Common myeloid progenitor, CD34-positive (primary cell): ENCODE measurements around the gene KLHL8. TPM values are rescaled to one million over a fixed set of nuclear protein-coding genes. Genes with fewer than 3 reads are reported as not detected.

Source experiments
- CTCF ChIA-PET: fragments of 350-600 bp; sonication (Branson Sonifier 250); formaldehyde crosslinking; loops from one replicate; lab custom pipeline; 2021; ENCODE audit warnings: antibody characterized with exemption; lab: Charles Lee
- POLR2A ChIA-PET: fragments of 350-600 bp; sonication (Branson Sonifier 250); formaldehyde crosslinking; loops from one replicate; lab custom pipeline; 2021; ENCODE audit warnings: antibody characterized with exemption; lab: Charles Lee
- DNase-seq, 3 donors: peaks; one replicate each; pipeline versions ENCODE4 v3.0.0 to v3.0.0-alpha.2; 2013
- H3K27ac ChIP-seq, 2 experiments: 1 replicate in 1 of 2; 2 replicates in 1 of 2; pipeline ENCODE4 v1.7.0; 2013; ENCODE audit warnings: inconsistent platforms in 2 of 2, low read length in 2 of 2, mild to moderate bottlenecking in 2 of 2, low read depth in 1 of 2, moderate library complexity in 1 of 2; ENCODE audit not compliant: severe bottlenecking in 2 of 2, insufficient read depth in 1 of 2, poor library complexity in 1 of 2
- H3K27me3 ChIP-seq, 5 experiments: replicated peaks in 2 of 5; 1 replicate in 3 of 5; 2 replicates in 2 of 5; pipeline versions ENCODE4 v1.6.1 to v1.7.0; 2013; ENCODE audit warnings: low read length in 4 of 5, mild to moderate bottlenecking in 2 of 5, moderate library complexity in 2 of 5, inconsistent platforms in 1 of 5; ENCODE audit not compliant: insufficient read depth in 5 of 5, control insufficient read depth in 4 of 5
- H3K36me3 ChIP-seq, 4 experiments: 1 replicate in 2 of 4; 2 replicates in 2 of 4; pipeline versions ENCODE4 v1.6.1 to v1.7.0; 2013; ENCODE audit warnings: low read length in 3 of 4, control low read depth in 1 of 4, mild to moderate bottlenecking in 1 of 4; ENCODE audit not compliant: control insufficient read depth in 4 of 4, insufficient read depth in 4 of 4
- H3K4me1 ChIP-seq, 4 experiments: 1 replicate in 3 of 4; 2 replicates in 1 of 4; pipeline versions ENCODE4 v1.6.1 to v1.7.1; 2013; ENCODE audit warnings: low read length in 3 of 4, mild to moderate bottlenecking in 3 of 4, control low read depth in 1 of 4, inconsistent platforms in 1 of 4, moderate library complexity in 1 of 4; ENCODE audit not compliant: control insufficient read depth in 4 of 4, insufficient read depth in 4 of 4; ENCODE audit errors: control extremely low read depth in 1 of 4
- H3K4me3 ChIP-seq, 7 experiments: 1 replicate in 4 of 7; 2 replicates in 3 of 7; pipeline versions ENCODE4 v1.5.1 to v1.7.0; 2013; ENCODE audit warnings: mild to moderate bottlenecking in 7 of 7, low read length in 6 of 7, moderate library complexity in 6 of 7, inconsistent platforms in 2 of 7, low read depth in 2 of 7, control low read depth in 1 of 7; ENCODE audit not compliant: insufficient read depth in 4 of 7, control insufficient read depth in 1 of 7; ENCODE audit errors: extremely low read depth in 1 of 7
- H3K9me3 ChIP-seq, 5 experiments: 1 replicate in 4 of 5; 2 replicates in 1 of 5; pipeline versions ENCODE4 v1.6.1 to v1.7.1; 2013; ENCODE audit warnings: low read length in 4 of 5, mild to moderate bottlenecking in 2 of 5, inconsistent platforms in 1 of 5, low read depth in 1 of 5, moderate library complexity in 1 of 5; ENCODE audit not compliant: control insufficient read depth in 4 of 5, insufficient read depth in 2 of 5; ENCODE audit errors: control extremely low read depth in 1 of 5
- WGBS: methylation state at CpG from one replicate; pipeline ENCODE4 v1.1.5; 2013; ENCODE audit not compliant: insufficient coverage; 5-methylcytosine and 5-hydroxymethylcytosine counted together
- polyA plus RNA-seq: library from polyadenylated mRNA; unstranded; fragments of 120-200 nt; gene quantifications from one replicate; pipeline ENCODE4 v1.2.1, GENCODE V29; 2013

KLHL8 gene
- 7.5 TPM for polyA plus RNA-seq

- DNase-seq, result peak; percentile 87 to 94 (median 92)
- Histone ChIP-seq H3K27ac (peak within 1 kb of the TSS; percentile 33 to 89), H3K9me3 (no peaks in the 10 kb centered on the region), H3K36me3 (peaks cover 0 to 3% (median 0%) of the 10 kb centered on the region in 4 experiments), H3K4me3 (peak within 1 kb of the TSS; percentile 78 to 99 (median 89)), H3K4me1 (peaks cover 6 to 18% (median 15%) of the 10 kb centered on the region in 4 experiments), H3K27me3 (no peaks in the 10 kb centered on the region)
- WGBS, result under 1% methylated on average over 44 of the region's 70 CpGs
- POLR2A ChIA-PET, result interaction anchor here (0.6 to 1.8 kb wide), 5 partner anchors 11 to 1764 kb away, joined by 3 to 8 read pairs (median 6); no protein-coding TSS in a partner anchor
- CTCF ChIA-PET, result interaction anchor here (0.6 to 2.7 kb wide), 10 partner anchors 10 to 247 kb away, joined by 3 to 11 read pairs (median 4); no protein-coding TSS in a partner anchor
Observed at GRCh38 chr4:87220094-87220822, at the start of gene KLHL8. Gene KLHL8 (minus strand): TSS chr4:87220618. CDS start chr4:87195539, 25,079 bp downstream.

- Histone ChIP-seq H3K9me3 (no peaks in the 10 kb centered on the region), H3K4me3 (no peak overlapping the region), H3K4me1 (peaks cover 0 to 5% (median 0%) of the 10 kb centered on the region in 4 experiments), H3K27me3 (no peaks in the 10 kb centered on the region), H3K27ac (no peak overlapping the region), H3K36me3 (no peaks in the 10 kb centered on the region)
- no CpG with 5 or more reads among the region's 3 CpGs for WGBS
- ChIA-PET CTCF (interaction anchor here (1.5 to 6.3 kb wide), 3 partner anchors 174 to 209 kb away, joined by 3 to 32 read pairs (median 3); no protein-coding TSS in a partner anchor), POLR2A (no interaction called here)
- DNase-seq, result peak; percentile 33 to 64 (median 60)
Observed at GRCh38 chr4:87270144-87270543, 49.7 kb upstream of the KLHL8 start.

DNA sequence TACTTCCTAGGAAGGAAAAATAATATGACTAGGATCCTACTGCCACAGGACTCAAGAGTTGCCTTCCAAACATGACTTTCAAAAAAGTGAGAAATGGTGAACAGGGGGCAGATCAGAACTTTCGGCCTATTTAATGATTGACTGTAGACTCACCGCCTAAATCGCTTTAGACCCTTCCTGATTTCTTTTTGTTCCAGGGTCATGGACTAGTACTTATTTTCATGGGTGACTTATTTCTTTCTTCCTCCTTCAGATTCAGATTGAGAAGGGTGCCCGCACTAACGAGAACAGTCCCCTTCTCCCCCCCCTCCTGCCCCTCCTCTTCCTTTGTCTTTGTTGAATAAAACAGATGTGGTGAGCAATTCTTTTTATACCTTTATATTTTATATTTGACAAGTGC lies 48.0 kb upstream of the KLHL8 start:
- Histone ChIP-seq H3K4me3 (no peak overlapping the region), H3K27me3 (no peaks in the 10 kb centered on the region), H3K36me3 (no peaks in the 10 kb centered on the region), H3K4me1 (peaks cover 0 to 8% (median 3%) of the 10 kb centered on the region in 4 experiments), H3K27ac (no peak overlapping the region), H3K9me3 (no peaks in the 10 kb centered on the region)
- POLR2A ChIA-PET, result no interaction called here
- DNase-seq, result no peak
- CTCF ChIA-PET, result interaction anchor here (0.6 to 6.3 kb wide), 2 partner anchors 60 to 199 kb away, joined by 3 to 32 read pairs; no protein-coding TSS in a partner anchor
- WGBS, result 100% methylated on average over 3 of the region's 5 CpGs

DNA sequence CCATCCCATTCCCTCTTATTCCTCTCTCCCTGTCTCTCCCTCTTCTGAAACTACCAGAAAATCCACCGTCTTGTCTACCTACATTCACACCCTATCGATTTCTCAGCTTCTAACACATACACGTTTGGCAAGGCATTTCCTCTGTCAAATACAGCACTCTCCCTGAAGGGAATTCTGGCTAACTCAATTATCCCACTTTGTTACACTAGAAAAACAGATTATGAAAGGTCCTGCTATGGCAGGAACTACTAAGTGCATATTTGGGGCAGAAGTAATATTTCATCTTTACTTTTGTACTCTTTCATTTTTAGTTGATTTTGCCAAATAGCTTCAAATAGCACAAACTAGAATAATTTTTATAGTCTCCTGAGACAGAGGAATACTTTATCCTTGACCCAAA lies 46.6 kb upstream of the KLHL8 start:
- ChIA-PET CTCF (interaction anchor here (0.9 to 6.3 kb wide), 2 partner anchors 53 to 200 kb away, joined by 3 to 32 read pairs; no protein-coding TSS in a partner anchor), POLR2A (no interaction called here)
- Histone ChIP-seq H3K27ac (no peak overlapping the region), H3K27me3 (no peaks in the 10 kb centered on the region), H3K9me3 (peaks cover 0 to 8% (median 0%) of the 10 kb centered on the region in 5 experiments), H3K4me1 (peaks cover 0 to 8% (median 3%) of the 10 kb centered on the region in 4 experiments), H3K4me3 (no peak overlapping the region), H3K36me3 (no peaks in the 10 kb centered on the region)
- no peak for DNase-seq
- WGBS, result 95% methylated on average over 3 of the region's 3 CpGs

DNA sequence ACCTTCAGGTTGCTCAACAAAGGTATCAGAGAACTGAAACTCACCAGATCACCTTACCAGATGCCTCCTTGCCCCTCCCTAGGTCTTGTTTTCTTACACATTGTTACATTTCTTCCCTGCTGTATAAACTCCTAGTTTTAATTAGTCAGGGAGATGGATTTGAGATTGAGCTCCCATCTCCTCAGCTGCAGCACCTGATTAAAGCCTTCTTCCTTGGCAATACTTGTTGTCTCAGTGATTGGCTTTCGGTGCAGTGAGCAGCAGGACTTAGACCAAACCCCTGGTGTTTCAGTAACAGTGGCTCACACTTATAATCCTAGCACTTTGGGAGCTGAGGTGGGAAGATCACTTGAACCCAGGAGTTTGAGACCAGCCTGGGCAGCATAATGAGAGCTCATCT lies 42.5 kb upstream of the KLHL8 start:
- H3K4me3 ChIP-seq, result no peak overlapping the region
- H3K27ac ChIP-seq, result no peak overlapping the region
- CTCF ChIA-PET, result interaction anchor here (0.8 to 0.9 kb wide), 2 partner anchors 203 to 230 kb away, joined by 3 read pairs; no protein-coding TSS in a partner anchor
- H3K27me3 ChIP-seq, result no peaks in the 10 kb centered on the region
- peaks cover 0 to 8% (median 0%) of the 10 kb centered on the region in 5 experiments for H3K9me3 ChIP-seq
- H3K36me3 ChIP-seq, result no peaks in the 10 kb centered on the region
- POLR2A ChIA-PET, result no interaction called here
- H3K4me1 ChIP-seq, result peaks cover 0 to 8% (median 3%) of the 10 kb centered on the region in 4 experiments
- 100% methylated on average over 1 of the region's 1 CpG for WGBS
- no peak for DNase-seq

- 100% methylated on average over 2 of the region's 2 CpGs for WGBS
- Histone ChIP-seq H3K9me3 (peaks cover 0 to 12% (median 3%) of the 10 kb centered on the region in 5 experiments), H3K36me3 (no peaks in the 10 kb centered on the region), H3K4me1 (peaks cover 0 to 8% (median 3%) of the 10 kb centered on the region in 4 experiments), H3K4me3 (no peak overlapping the region), H3K27ac (no peak overlapping the region), H3K27me3 (no peaks in the 10 kb centered on the region)
- ChIA-PET POLR2A (no interaction called here), CTCF (no interaction called here)
- DNase-seq, result no peak
Observed at GRCh38 chr4:87260477-87260876, 40.1 kb upstream of the KLHL8 start.

- DNase-seq, result no peak
- Histone ChIP-seq H3K36me3 (no peaks in the 10 kb centered on the region), H3K9me3 (peaks cover 0 to 12% (median 3%) of the 10 kb centered on the region in 5 experiments), H3K27me3 (no peaks in the 10 kb centered on the region), H3K4me1 (no peaks in the 10 kb centered on the region), H3K27ac (no peak overlapping the region), H3K4me3 (no peak overlapping the region)
- no CpG with 5 or more reads among the region's 2 CpGs for WGBS
- ChIA-PET POLR2A (no interaction called here), CTCF (no interaction called here)
Observed at GRCh38 chr4:87258677-87259076, 38.3 kb upstream of the KLHL8 start.
